HepG2 (cell line): ENCODE results near the gene FXR2. TPM values are rescaled to one million over a fixed set of nuclear protein-coding genes. Genes with fewer than 3 reads are reported as not detected.

Experiments
- ATF2 ChIP-seq: sonication (generic); formaldehyde crosslinking; IDR thresholded peaks from 2 replicates; pipeline ENCODE4 v1.4.0; 2020; ENCODE audit warnings: missing genetic modification reagents
- CENPX ChIP-seq: sonication (generic); formaldehyde crosslinking; IDR thresholded peaks from 2 replicates; pipeline ENCODE4 v1.9.0; 2021; ENCODE audit warnings: mild to moderate bottlenecking, missing genetic modification reagents, moderate library complexity
- ETV6 ChIP-seq: sonication (generic); formaldehyde crosslinking; conservative IDR thresholded peaks from 2 replicates; pipeline ENCODE4 v1.4.0; 2020; ENCODE audit warnings: missing genetic modification reagents
- FOXA3 ChIP-seq: IDR thresholded peaks from 2 replicates; pipeline ENCODE4 v1.6.1; 2016; ENCODE audit warnings: missing genetic modification reagents, missing compliant biosample characterization
- FOXK1 ChIP-seq: sonication (generic); formaldehyde crosslinking; IDR thresholded peaks from 2 replicates; pipeline ENCODE4 v1.4.0; 2020; ENCODE audit warnings: low read depth, missing genetic modification reagents, borderline replicate concordance
- FOXM1 ChIP-seq: sonication (generic); formaldehyde crosslinking; IDR thresholded peaks from 2 replicates; pipeline ENCODE4 v1.5.0; 2020; ENCODE audit warnings: missing genetic modification reagents
- GPBP1L1 ChIP-seq: sonication (generic); formaldehyde crosslinking; IDR thresholded peaks from 2 replicates; pipeline ENCODE4 v1.5.0; 2020; ENCODE audit warnings: mild to moderate bottlenecking, missing genetic modification reagents
- HNRNPL ChIP-seq: fragments of 200-400 bp; formaldehyde crosslinking; IDR thresholded peaks from 2 replicates; pipeline ENCODE4 v1.6.1; 2017; ENCODE audit warnings: mild to moderate bottlenecking, low read depth, low read length
- IKZF1 ChIP-seq: fragments of 450-650 bp; IDR thresholded peaks from 2 replicates; pipeline ENCODE4 v1.7.1; 2016
- IRX3 ChIP-seq: sonication (generic); formaldehyde crosslinking; IDR thresholded peaks from 2 replicates; pipeline ENCODE4 v1.8.1; 2023; ENCODE audit warnings: mild to moderate bottlenecking, low read depth, missing genetic modification reagents, borderline replicate concordance
- ISL2 ChIP-seq: sonication (generic); formaldehyde crosslinking; IDR thresholded peaks from 2 replicates; pipeline ENCODE4 v1.5.0; 2020; ENCODE audit warnings: missing genetic modification reagents
- ISX ChIP-seq: sonication (generic); formaldehyde crosslinking; conservative IDR thresholded peaks from 2 replicates; pipeline ENCODE4 v1.5.0; 2020; ENCODE audit warnings: missing genetic modification reagents
- MAF1 ChIP-seq: sonication (generic); formaldehyde crosslinking; IDR thresholded peaks from 2 replicates; pipeline ENCODE4 v1.5.0; 2020; ENCODE audit warnings: missing genetic modification reagents, borderline replicate concordance
- MXD4 ChIP-seq: IDR thresholded peaks from 2 replicates; pipeline ENCODE4 v1.6.1; 2016; ENCODE audit warnings: mild to moderate bottlenecking, missing biosample characterization, missing genetic modification reagents
- MYNN ChIP-seq: sonication (generic); formaldehyde crosslinking; IDR thresholded peaks from 2 replicates; pipeline ENCODE4 v1.4.0; 2020; ENCODE audit warnings: mild to moderate bottlenecking, low read depth, missing genetic modification reagents
- NFE2 ChIP-seq: sonication (generic); formaldehyde crosslinking; IDR thresholded peaks from 2 replicates; pipeline ENCODE4 v1.4.0; 2020; ENCODE audit warnings: missing genetic modification reagents
- NFRKB ChIP-seq: fragments of 450-650 bp; IDR thresholded peaks from 2 replicates; pipeline ENCODE4 v1.6.1; 2017
- RAD51 ChIP-seq: fragments of 450-650 bp; IDR thresholded peaks from 2 replicates; pipeline ENCODE4 v1.6.1; 2016; ENCODE audit warnings: borderline replicate concordance
- TGIF2 ChIP-seq: IDR thresholded peaks from 2 replicates; pipeline ENCODE4 v1.6.1; 2016; ENCODE audit warnings: control low read depth, missing compliant biosample characterization
- ZBTB46 ChIP-seq: sonication (generic); formaldehyde crosslinking; IDR thresholded peaks from 2 replicates; pipeline ENCODE4 v1.4.0; 2020; ENCODE audit warnings: mild to moderate bottlenecking, missing genetic modification reagents, borderline replicate concordance
- ZNF510 ChIP-seq: sonication (generic); formaldehyde crosslinking; IDR thresholded peaks from 2 replicates; pipeline ENCODE4 v1.4.0; 2020; ENCODE audit warnings: low read depth, mild to moderate bottlenecking, missing genetic modification reagents
- ZNF550 ChIP-seq: sonication (generic); formaldehyde crosslinking; IDR thresholded peaks from 2 replicates; pipeline ENCODE4 v1.4.0; 2020; ENCODE audit warnings: mild to moderate bottlenecking, missing genetic modification reagents, borderline replicate concordance
- ZNF562 ChIP-seq: sonication (generic); formaldehyde crosslinking; IDR thresholded peaks from 2 replicates; pipeline ENCODE4 v1.8.0; 2022; ENCODE audit warnings: missing genetic modification reagents, borderline replicate concordance
- ZNF776 ChIP-seq: sonication (generic); formaldehyde crosslinking; IDR thresholded peaks from 2 replicates; pipeline ENCODE4 v1.4.0; 2020; ENCODE audit warnings: mild to moderate bottlenecking, missing genetic modification reagents
- ZNF878 ChIP-seq: sonication (generic); formaldehyde crosslinking; IDR thresholded peaks from 2 replicates; pipeline ENCODE4 v1.8.1; 2023; ENCODE audit warnings: mild to moderate bottlenecking, missing genetic modification reagents, moderate library complexity
- polyA plus RNA-seq, 8 experiments: library from polyadenylated mRNA; depleted of rRNA in 3 of 8; stranded (reverse) in 7 of 8; unstranded in 1 of 8; fragments of >200 nt; fragmentation: Illumina TruSeq in 4 of 8; extraction: Trizol in 4 of 8; gene quantifications; 2 replicates each; pipeline versions ENCODE4 v1.2.1 to v1.2.3, GENCODE V29; 2011 to 2016; ENCODE audit warnings: low read depth in 4 of 8, missing spikeins in 1 of 8, mixed read lengths in 1 of 8; ENCODE audit not compliant: insufficient read depth in 1 of 8
- total RNA-seq, 5 experiments: library from RNA; depleted of rRNA; stranded (reverse); fragments of >200 nt; fragmentation: Illumina TruSeq; extraction: Trizol; gene quantifications; 2 replicates each; pipeline ENCODE4 v1.2.3, GENCODE V29; 2016; ENCODE audit warnings: low read depth in 1 of 5

The FXR2 gene
- total and polyA plus RNA-seq, 2 of the 13 experiments (the other 11 are each of a cell fraction or from before 2014, with no cell fraction given) = 20.9 to 24.4 TPM

- TF ChIP-seq FOXK1 (CRISPR knock-in tag) (peak; percentile 42; the same call in 1 of the 2 replicates), MYNN (CRISPR knock-in tag) (no peak), ZNF776 (CRISPR knock-in tag) (peak; percentile 42; the same call in 1 of the 2 replicates), NFRKB (no peak), ETV6 (CRISPR knock-in tag) (peak; percentile 49; the same call in 1 of the 2 replicates), CENPX (CRISPR knock-in tag) (no peak), GPBP1L1 (no peak), MXD4 (CRISPR knock-in tag) (peak; percentile 70; the same call in 1 of the 2 replicates), FOXM1 (CRISPR knock-in tag) (no peak), IRX3 (CRISPR knock-in tag) (no peak), NFE2 (CRISPR knock-in tag) (no peak), ZNF562 (CRISPR knock-in tag) (peak; percentile 61), ZNF550 (no peak), RAD51 (no peak), ATF2 (CRISPR knock-in tag) (peak; percentile 42; the same call in 1 of the 2 replicates), IKZF1 (no peak), ZBTB46 (CRISPR knock-in tag) (0 out of 2 replicates have a peak, but pooled peaks have one; percentile 1), FOXA3 (CRISPR knock-in tag) (peak; percentile 78), TGIF2 (CRISPR knock-in tag) (peak; percentile 94), ISX (CRISPR knock-in tag) (0 out of 2 replicates have a peak, but pooled peaks have one; percentile 37), HNRNPL (no peak), ZNF510 (no peak), ZNF878 (CRISPR knock-in tag) (peak; percentile 88; the same call in 1 of the 2 replicates), ISL2 (CRISPR knock-in tag) (0 out of 2 replicates have a peak, but pooled peaks have one; percentile 45), MAF1 (CRISPR knock-in tag) (0 out of 2 replicates have a peak, but pooled peaks have one; percentile 75)
These were observed 35.5 kb downstream of the FXR2 start, which contains the start of gene CD68 (continued) for GRCh38 chr17:7579001-7579833.
